Measurements from ENCODE around the gene ST6GALNAC2.

- TF ChIP-seq, protein P1, sequence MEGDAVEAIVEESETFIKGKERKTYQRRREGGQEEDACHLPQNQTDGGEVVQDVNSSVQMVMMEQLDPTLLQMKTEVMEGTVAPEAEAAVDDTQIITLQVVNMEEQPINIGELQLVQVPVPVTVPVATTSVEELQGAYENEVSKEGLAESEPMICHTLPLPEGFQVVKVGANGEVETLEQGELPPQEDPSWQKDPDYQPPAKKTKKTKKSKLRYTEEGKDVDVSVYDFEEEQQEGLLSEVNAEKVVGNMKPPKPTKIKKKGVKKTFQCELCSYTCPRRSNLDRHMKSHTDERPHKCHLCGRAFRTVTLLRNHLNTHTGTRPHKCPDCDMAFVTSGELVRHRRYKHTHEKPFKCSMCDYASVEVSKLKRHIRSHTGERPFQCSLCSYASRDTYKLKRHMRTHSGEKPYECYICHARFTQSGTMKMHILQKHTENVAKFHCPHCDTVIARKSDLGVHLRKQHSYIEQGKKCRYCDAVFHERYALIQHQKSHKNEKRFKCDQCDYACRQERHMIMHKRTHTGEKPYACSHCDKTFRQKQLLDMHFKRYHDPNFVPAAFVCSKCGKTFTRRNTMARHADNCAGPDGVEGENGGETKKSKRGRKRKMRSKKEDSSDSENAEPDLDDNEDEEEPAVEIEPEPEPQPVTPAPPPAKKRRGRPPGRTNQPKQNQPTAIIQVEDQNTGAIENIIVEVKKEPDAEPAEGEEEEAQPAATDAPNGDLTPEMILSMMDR (IDR thresholded peaks at IDR 0.05), result no peak
- no peak for TF ChIP-seq POLR2A (IDR thresholded peaks at IDR 0.05; ENCODE audit: low read depth)
- TF ChIP-seq POLR2AphosphoS5 (IDR thresholded peaks at IDR 0.05), result no peak
- TF ChIP-seq EP300 (IDR thresholded peaks at IDR 0.05), result no peak
Observed at GRCh38 chr17:76554131-76554530, 31.5 kb downstream of the ST6GALNAC2 start.

Measured in esophagus muscularis mucosa (tissue), 4 donors.